Stimulated activated CD4-positive, alpha-beta T cell treated with anti-CD3 and anti-CD28 coated beads, Interleukin-12 subunit alpha, Interleukin-12 subunit beta, amount 100 ng/mL, for 4 hours (primary cell): ENCODE measurements around the gene NIPAL1.

Source experiments
- DNase-seq: peaks from one replicate; pipeline ENCODE4 v3.0.0-alpha.2; 2020

NIPAL1 gene

GRCh38 chr4:48028696-48029095, 12.1 kb downstream of the NIPAL1 start:
- no peak for DNase-seq

- DNase-seq, result no peak
Measured at GRCh38 chr4:48030470-48030869, 13.9 kb downstream of the NIPAL1 start.

- no peak for DNase-seq
Measured at GRCh38 chr4:48031802-48032525, 15.4 kb downstream of the NIPAL1 start.

GRCh38 chr4:48032721-48033120, 16.1 kb downstream of the NIPAL1 start:
- DNase-seq, result no peak

DNA sequence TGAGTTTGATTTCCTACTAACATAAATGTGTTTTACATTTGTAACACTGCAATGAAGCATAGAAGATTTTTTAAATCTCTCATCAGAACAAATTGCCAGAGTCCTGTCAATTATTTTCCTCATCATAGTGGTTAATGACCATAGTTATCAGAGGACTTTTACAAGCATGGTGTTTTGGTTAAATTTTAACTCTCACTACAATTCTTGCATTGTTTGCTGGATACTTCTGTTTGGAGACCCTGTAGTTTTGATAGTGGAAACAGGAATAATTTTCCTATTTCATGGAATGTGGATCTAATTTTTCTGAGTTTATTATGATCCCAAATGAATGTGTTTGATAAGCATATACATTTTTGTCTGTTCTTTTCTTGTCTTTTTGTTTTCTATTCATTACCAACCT, 16.8 kb downstream of the NIPAL1 start:
- no peak for DNase-seq

GRCh38 chr4:48033825-48034413, 17.3 kb downstream of the NIPAL1 start:
- DNase-seq, result peak; percentile 64

GRCh38 chr4:48035952-48036351, 19.4 kb downstream of the NIPAL1 start:
- DNase-seq, result no peak

GRCh38 chr4:48037117-48037462, 20.5 kb downstream of the NIPAL1 start:
- no peak for DNase-seq

- DNase-seq, result no peak
Measured at GRCh38 chr4:48038666-48039065, 22.1 kb downstream of the NIPAL1 start.

- no peak for DNase-seq
Measured at GRCh38 chr4:48039561-48039960, 23.0 kb downstream of the NIPAL1 start.

- peak; percentile 29 for DNase-seq
Measured at GRCh38 chr4:48041535-48042137, 25.1 kb downstream of the NIPAL1 start.

GRCh38 chr4:48042979-48043461, 26.4 kb downstream of the NIPAL1 start:
- DNase-seq, result no peak

DNA sequence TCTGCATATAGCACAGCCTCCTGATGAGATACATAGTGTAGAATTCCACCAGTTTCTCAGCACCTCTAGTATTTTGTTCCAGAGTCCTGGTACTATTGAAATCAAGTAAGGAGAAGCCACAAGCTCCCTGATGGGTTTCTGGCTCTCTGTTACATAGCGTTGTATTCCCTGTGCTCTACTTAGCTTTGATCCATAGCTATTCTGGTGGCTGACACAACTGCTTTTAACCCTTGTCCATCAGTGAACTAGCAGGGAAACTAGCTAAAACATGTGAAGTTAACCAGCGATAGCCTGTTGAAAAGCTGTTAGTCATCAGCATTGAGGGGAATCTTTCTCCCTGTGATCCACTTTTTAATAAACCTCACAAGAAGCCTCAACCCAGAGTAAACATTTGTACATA, 26.9 kb downstream of the NIPAL1 start:
- no peak for DNase-seq

DNA sequence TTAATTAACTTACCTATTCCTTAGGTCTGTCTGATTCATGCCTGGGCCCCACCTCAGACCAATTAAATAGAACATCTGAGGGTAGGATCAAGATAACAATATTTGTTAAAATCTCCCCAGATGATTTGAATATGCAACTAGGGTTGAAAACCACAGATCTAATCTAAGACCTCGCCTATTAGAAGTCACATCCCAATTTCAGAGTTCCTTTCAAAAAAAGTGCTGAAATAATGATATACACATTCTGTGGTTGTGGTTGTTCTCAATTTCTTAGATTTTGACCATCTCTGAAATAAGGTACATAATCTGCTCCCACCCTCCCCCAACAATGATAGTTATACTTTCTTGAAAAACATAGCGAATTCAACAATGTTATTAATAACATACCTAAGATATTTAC, 27.7 kb downstream of the NIPAL1 start:
- no peak for DNase-seq

- DNase-seq, result no peak
Measured at GRCh38 chr4:48046059-48046458, 29.5 kb downstream of the NIPAL1 start.

DNA sequence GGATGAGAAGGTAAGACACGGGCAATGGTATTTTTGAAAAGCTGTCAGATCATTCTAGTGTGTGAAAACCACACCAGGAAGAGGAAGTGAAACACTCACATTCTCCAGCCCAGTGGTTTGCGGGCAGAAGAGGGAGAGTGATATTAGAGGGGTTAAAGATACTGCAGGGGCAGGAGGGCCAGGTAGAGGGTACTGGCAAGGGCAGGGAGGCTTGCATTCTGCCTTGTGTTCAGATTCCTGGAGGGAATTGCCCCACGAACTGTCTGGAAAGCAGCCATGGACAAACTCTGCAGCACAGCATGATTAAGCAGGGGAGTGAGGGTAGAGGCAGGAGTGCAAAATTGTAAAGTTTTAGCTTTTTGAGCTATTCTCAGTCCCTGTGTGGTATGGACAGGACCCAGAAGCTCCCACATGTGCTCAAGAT, 30.9 kb downstream of the NIPAL1 start:
- DNase-seq, result peak; percentile 56

- DNase-seq, result no peak
Measured at GRCh38 chr4:48047896-48048295, 31.3 kb downstream of the NIPAL1 start.

DNA sequence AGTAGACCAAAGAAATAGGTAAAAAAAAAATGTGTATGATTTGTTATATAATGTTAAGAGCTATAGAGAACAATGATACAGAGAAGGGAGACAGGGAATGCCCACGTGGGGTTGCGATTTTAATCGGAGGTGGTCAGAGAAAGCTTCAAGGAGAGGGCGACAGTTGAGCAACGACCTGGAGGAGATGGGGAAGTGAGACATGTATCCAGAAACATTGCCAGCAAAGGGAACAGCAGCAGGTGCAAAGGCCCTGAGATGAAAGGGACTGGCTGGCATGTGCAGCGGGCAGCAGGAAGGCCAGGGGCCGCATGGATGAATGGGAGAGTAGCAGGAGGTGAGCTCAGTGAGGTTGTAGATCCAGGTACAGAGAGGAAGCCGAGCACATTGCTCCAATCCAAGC, 32.9 kb downstream of the NIPAL1 start:
- no peak for DNase-seq

GRCh38 chr4:48051078-48051477, 34.5 kb downstream of the NIPAL1 start:
- no peak for DNase-seq

- DNase-seq, result no peak
Measured at GRCh38 chr4:48058617-48059530, 42.3 kb downstream of the NIPAL1 start.

DNA sequence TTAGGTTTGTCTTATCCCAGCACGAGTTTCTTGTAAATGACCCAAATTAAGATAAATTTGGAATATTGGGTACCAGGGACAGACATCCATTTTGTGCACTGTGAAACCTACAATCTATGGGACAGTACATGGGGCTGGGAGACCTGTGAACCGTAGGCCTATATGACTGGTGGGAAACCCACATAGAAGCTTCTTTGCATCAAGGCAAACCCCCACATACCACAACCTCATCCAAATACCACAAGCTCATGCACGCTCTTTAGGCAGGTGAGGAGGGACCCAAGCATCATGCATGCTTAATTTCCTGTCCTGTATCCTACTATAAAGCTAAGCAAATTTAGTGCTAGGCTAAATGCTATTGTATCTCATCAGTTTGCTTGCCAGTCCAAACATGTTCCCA, 47.8 kb downstream of the NIPAL1 start:
- DNase-seq, result no peak

DNA sequence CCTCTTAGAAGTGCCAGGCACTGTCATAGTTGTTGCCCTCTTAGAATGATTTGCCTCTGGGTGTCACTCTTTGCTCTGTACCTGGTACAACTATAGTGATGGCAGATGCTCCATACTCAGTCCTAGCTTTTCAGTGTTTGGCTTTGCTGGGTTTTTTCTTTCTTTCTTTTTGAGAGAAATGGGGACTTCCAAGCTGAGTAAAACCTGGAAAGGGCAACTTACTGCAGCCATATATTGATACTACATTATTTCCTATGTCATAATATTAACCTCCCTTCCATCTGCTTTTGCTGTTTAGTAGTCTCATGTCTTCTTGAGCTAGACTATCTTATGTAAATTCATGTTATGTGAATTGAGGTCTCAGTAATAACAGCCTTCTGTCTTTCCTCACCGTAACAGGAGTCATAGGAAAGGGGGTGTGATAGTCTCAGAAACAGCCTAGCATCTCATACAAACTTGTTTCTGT, 49.0 kb downstream of the NIPAL1 start:
- DNase-seq, result no peak

GRCh38 chr4:48067536-48067935, 51.0 kb downstream of the NIPAL1 start:
- DNase-seq, result no peak
